Cardiac fibroblast (primary cell): Measurements from ENCODE around the gene GSE1.

Experiments
- DNase-seq, 2 donors: peaks; one replicate each; pipeline versions ENCODE4 v3.0.0 to v3.0.0-alpha.2; 2010; ENCODE audit warnings: low read depth in 2 of 2
- H3K4me3 ChIP-seq, 2 donors: replicated peaks in 1 of 2; 1 replicate in 1 of 2; 2 replicates in 1 of 2; pipeline ENCODE4 v1.5.1; 2011; ENCODE audit warnings: low read depth in 2 of 2, low read length in 2 of 2, mild to moderate bottlenecking in 2 of 2, moderate library complexity in 1 of 2
- TF ChIP-seq, protein P1 (sequence below): IDR thresholded peaks from one replicate; pipeline ENCODE4 v1.5.1; 2011; ENCODE audit warnings: low read depth, mild to moderate bottlenecking, low read length, inconsistent platforms

GSE1 gene

DNA sequence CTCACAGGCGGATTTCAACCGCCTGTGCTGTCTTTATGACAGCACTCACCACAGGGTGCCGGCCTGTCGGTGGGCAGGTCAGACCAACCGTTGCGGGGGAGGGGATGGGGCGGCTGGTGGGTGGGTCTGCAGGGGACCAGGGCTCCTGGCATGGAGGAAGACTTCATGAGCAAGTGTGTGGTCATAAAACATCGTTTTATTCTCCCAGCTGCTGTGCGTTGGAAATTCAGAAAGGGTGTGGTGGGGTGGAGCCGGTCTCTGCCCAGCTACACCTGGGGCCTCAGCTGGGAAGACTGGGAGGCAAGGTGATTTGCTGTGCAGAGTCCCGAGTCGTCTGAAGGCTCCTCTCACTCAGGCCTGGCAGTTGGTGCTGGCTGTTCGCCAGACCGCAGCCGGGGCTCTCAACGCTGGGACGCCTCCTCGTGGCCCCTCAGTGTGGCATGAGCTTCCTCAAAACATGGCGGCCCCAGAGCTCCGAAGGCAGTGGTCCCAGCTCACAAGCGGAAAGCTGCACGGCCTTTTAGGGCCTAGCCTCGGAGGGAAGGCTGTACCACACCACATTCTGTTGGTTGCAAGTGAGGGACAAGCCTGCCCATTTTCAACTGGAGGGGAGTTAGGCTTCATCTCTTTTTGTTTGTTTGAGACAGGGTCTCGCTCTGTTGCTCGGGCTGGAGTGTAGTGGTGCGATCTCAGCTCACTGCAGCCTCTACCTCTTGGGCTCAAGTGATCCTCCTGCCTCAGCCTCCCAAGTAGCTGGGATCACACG is 45.8 kb upstream of the GSE1 start:
- no peak overlapping the region for H3K4me3 ChIP-seq
- DNase-seq = no peak
- TF ChIP-seq, protein P1, sequence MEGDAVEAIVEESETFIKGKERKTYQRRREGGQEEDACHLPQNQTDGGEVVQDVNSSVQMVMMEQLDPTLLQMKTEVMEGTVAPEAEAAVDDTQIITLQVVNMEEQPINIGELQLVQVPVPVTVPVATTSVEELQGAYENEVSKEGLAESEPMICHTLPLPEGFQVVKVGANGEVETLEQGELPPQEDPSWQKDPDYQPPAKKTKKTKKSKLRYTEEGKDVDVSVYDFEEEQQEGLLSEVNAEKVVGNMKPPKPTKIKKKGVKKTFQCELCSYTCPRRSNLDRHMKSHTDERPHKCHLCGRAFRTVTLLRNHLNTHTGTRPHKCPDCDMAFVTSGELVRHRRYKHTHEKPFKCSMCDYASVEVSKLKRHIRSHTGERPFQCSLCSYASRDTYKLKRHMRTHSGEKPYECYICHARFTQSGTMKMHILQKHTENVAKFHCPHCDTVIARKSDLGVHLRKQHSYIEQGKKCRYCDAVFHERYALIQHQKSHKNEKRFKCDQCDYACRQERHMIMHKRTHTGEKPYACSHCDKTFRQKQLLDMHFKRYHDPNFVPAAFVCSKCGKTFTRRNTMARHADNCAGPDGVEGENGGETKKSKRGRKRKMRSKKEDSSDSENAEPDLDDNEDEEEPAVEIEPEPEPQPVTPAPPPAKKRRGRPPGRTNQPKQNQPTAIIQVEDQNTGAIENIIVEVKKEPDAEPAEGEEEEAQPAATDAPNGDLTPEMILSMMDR = no peak

GRCh38 chr16:85567935-85568334 is 45.2 kb upstream of the GSE1 start:
- H3K4me3 ChIP-seq = no peak overlapping the region
- DNase-seq = no peak
- TF ChIP-seq, protein P1 = no peak

DNA sequence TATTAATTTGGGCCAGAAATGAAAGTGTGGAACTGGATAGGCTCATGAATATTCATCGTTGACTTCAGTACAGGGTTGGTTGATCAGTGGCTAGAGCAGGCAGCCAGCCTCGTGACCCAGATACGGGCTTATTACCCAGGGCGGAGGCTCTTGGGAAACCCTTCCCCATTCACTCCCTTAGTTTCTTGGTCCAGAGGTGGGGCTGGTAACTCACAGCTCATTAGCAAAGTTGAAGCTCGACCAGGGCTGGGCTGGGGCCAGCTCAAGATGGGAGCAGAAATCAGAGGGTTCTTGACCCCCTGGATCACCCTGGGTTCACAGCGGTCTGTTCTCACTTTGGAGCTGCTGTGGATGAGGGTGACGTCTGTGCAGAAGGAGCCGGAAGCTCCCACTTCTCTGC is 44.6 kb upstream of the GSE1 start:
- DNase-seq = no peak
- H3K4me3 ChIP-seq = no peak overlapping the region
- TF ChIP-seq, protein P1 = no peak

DNA sequence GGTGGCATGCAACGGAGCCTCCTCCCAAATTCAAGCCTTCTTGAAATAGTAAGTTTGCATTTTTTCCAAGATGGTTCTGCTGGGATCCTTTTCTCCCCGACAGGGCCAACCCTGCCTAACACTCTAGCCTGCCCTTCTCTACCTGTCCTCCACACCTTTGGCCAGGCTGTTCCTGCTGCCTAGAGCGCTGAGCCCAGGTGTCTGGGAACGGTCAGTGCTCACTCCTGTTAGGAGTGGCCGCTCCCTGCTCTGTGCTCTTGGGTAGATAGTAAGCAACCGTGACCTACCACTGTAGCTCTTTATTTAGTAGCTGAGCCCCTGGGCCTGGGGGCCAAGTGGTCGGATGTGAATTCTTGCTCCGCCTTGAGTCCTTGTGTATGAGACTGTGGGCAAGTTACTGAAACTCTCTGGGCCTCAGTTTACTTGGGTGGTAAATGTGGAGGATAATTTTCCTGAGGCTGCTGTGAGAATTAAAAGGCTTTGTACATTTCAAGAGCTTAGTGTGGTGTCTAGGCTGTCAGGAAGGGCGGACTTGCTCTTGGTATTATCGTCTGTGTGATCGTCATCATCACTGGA is 44.0 kb upstream of the GSE1 start:
- no peak overlapping the region for H3K4me3 ChIP-seq
- TF ChIP-seq, protein P1 = no peak
- no peak for DNase-seq

- TF ChIP-seq, protein P1 = no peak
- H3K4me3 ChIP-seq = no peak overlapping the region
- peak in 1 of 2 donors; percentile 64 for DNase-seq
Measured at GRCh38 chr16:85569615-85570212, 43.4 kb upstream of the GSE1 start.

DNA sequence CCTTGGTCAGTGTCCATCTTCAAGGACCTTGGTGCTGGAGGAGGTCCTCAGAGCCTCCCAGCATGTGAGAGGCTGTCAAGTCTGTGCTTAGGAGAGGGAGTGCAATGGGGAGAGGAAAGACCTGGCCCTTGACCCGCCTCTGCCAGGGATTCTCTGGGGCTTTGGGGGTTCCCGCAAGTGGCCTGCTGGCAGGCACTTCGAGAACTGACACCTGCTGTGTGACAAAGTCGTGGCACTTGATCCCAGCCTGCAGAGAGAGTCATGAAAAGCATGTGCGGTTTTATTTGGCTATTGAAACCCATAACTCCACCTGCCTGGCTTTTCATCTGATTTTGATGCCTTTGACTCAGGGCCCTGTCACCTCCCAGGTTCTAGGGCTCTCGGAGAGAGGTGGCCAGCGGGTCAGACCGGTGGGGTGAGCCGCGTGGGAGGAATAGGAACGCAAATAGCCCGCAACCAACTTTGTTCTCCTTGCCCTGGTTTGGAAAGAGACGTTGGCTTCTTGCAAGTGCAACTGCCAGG is 42.8 kb upstream of the GSE1 start:
- H3K4me3 ChIP-seq = no peak overlapping the region
- TF ChIP-seq, protein P1 = no peak
- DNase-seq = no peak
